DMS 273 (cell line): ENCODE data around the gene TRIM13.
A peak's percentile ranks its signal among the peaks of the same experiment; 100 is the strongest.
"Not testable (repeated sequence)": the region's sequence is repeated elsewhere in the genome, so short reads cannot be mapped to it uniquely, and the experiment has no call there.

Experiments
- DNase-seq: peaks from one replicate; lab custom pipeline; 2025; ENCODE audit not compliant: unreplicated experiment; lab: John Stamatoyannopoulos, UW

Gene TRIM13, protein sequence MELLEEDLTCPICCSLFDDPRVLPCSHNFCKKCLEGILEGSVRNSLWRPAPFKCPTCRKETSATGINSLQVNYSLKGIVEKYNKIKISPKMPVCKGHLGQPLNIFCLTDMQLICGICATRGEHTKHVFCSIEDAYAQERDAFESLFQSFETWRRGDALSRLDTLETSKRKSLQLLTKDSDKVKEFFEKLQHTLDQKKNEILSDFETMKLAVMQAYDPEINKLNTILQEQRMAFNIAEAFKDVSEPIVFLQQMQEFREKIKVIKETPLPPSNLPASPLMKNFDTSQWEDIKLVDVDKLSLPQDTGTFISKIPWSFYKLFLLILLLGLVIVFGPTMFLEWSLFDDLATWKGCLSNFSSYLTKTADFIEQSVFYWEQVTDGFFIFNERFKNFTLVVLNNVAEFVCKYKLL

DNA sequence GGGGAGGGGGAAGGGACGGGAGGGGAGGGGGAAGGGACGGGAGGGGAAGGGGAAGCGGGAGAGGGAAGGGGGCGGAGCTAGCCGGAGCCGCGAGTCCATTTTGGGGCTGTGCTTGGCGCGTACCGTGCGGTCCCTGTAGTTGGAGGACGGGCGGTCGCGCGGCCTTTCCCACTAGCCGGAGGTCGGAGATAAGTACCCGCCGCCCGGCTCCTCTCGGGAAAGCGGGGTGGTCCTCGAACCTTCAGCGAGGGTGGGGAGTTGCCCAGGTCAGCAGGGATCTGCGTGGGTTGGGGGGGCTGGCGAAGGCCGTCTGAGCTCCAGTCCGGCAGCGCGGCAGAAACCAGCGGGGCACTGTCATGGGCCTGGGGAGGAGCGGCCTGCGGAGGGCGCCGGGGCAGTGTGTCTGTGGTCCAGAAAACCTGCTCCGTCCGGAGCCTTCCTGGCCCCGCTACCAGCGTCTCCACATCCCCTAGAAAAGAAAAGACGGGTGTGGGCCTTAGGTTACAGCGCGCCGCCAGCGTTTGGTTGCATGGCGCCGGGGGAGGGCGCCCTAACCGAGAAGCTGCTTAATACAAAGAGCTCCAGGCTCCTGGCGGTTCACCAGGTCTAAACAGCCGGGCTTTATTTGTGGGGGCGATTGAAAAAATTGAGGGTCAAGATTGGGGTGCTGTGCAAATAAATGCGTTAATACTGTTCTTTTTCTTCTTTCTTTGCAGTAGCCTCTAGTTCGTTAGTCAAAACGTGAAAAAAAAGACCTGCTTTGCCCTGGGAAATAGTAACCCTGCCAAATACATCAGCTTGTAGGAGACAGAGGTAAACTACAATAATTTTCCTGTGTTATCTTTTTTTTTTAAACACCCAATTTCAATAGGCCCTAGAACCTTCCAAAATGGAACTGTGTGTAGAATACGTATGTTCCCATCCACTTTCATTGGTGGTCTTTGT, at the start of gene TRIM13:
TSS of gene TRIM13 (plus strand) at position 92 of the 945 bp plus-strand sequence. CDS start 14,899 bp downstream, outside the sequence.
- peak; percentile 91 for DNase-seq

DNA sequence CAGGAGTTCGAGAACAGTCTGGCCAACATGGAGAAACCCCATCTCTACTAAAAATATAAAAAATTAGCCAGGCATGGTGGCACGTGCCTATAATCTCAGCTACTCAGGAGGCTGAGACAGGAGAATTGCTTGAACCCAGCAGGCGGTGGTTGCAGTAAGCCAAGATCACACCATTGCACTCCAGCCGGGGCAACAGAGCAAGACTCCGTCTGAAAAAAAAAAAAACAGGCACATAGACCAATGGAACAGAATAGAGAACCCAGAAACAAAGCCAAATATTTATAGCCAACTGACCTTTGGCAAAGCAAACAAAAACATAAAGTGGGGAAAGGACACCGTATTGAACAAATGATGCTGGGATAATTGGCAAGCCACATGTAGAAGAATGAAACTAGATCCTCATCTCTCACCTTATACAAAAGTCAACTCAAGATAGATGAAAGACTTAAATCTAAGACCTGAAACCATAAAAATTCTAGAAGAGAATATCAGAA, 48.0 kb upstream of the TRIM13 start:
- not testable (repeated sequence) for DNase-seq

DNA sequence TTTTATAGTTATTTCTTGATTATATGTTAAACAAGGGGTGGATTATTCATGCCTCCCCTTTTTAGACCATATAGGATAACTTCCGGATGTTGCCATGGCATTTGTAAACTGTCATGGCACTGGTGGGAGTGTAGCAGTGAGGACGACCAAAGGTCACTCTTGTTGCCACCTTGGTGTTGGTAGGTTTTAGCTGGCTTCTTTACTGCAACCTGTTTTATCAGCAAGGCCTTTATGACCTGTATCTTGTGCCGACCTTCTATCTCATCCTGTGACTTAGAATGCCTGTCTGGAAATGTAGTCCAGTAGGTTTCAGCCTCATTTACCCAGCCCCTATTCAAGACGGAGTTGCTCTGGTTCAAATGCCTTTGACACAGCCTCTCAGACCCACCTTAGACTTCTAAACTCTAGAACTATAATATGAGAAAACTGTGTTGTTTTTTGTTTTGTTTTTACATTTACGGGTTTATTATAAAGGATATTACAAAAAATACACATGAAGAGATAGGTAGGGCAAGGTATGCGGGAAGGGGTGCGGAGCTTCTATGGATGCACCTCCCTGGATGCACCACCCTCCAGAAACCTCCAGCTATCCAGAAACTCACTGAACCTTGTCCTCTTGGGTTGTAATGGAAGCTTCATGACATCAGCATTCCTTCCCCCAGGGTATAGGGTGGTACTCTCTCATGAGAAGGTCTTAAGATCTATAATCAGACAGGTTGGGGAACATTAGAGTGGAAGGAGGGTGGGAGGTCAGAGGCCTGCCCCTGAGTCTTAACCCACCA, 44.9 kb upstream of the TRIM13 start:
- DNase-seq = no peak

DNA sequence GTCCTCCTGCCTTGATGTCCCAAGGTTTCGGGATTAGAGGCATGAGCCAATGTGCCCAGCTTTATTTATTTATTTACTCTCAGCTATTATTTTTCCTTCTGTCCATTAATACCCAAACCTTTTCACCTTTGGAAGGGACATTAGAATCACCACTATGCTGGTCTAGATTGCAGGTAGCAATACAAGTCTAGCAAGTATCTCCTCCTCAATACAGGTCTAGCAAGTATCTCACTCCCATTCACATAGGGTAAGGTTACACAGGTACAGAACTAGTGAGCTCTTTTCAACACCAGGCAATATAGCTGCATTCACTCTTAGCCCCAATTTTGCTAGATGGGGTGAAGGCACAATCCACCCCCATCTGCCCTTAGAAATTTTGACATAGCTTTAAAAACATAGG, 43.3 kb upstream of the TRIM13 start:
- DNase-seq = no peak

DNA sequence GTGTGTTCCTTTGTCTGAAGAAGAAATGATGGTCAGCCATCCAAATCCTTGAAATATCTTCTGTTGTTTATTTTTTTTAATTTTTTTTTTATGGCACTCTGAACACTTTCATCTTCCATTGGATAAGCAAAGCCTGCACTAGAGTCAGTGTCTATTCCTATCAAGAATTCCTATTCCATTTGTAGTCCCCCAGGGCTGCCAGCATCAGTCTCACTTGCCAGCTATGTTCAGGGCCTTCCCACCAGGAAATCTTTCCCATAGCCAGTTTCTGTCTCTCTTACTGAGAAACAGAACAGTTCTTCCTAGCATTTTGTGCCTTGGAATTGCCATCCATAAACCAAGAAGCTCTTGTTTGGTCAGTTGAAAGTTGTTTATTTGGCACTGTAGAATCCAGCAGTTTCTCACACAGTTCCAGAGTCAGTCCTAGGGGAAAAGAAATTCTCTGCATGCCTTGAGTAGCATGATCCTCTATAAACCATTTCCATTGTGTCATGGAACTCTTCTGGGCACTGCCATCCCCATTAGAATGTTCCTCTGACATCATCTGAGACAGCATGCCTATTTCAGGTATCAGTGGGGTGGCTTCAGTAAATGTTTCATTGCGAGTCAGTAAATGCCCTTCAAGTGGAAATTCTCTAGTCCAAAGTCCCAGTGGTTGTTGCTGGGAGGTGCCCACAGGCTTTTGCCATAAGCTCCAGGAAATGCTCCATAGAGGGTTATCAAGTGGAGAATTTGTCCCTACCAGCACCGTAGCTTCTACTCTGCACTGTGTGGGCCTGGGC, 42.0 kb upstream of the TRIM13 start:
- DNase-seq = no peak

DNA sequence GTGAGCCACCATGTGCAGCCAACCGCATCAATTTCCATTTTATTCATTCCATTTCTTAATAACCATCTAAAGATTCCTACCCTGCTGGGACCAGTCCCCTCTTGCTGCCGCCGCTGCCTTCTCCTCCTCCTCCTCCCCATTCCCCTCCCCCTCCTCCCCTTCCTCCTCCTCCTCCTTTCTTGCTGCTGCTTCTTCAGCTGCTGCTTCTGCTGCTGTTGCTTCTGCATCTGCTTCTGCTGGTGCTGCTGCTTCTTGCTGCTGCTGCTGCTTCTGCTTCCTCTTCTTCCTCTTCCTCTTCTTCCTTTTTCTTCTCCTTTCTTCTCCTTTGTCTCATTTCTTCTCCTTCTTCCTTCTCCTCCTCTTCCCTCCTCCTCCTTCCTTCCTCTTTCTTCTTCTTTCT, 40.7 kb upstream of the TRIM13 start:
- no peak for DNase-seq

DNA sequence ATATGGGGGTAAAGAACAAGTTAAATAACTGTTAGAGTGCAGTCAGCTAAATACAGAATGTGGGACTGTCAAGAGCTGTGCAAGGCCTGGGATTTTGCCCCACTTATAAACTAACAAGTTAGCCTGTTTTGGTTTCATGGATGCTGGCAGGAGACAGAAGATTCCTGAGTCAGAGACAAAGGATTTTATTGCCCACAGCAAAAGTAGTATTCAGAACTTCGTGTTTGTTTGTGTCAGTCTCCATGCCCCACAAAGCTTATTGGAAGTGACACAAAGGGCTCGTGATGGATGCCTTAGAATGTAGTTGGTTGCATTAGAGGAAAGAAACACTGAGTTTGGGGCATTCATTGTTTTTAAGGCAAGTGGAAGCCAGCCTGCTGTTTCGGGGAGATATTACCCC, 38.5 kb upstream of the TRIM13 start:
- DNase-seq = no peak

DNA sequence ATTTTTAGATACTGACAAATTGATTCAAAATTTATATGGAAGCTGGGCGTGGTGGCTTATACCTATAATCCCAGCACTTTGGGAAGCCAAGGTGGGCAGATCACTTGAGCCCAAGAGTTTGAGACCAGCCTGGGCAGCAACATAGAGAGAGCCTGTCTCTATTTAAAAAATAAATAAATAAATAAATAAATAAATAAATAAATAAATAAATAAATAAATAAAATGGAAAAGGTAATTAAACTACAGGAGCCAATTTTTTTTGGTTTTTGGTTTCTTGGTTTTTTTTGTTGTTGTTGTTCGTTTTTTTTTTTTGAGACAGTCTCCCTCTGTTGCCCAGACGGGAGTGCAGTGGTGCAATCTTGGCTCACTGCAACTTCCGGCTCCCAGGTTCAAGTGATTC, 29.4 kb upstream of the TRIM13 start:
- no peak for DNase-seq

DNA sequence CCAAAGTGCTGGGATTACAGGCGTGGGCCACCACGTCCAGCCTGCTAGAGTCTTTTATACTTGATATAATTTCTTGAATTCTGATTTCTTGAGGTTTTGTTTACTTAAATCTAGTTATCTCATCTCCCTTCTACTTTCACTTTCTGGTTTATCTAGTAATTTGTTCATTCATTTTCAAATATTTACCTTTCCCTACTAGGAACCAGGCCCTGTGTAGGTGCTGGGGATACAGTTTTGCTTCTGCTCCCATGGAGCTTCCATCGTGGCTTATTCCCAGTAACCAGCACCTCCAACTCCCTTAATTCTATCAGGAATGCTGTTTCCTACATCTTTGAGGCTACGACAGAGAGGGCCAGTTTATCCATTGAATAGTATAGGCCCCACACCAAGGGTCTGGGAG, 24.1 kb upstream of the TRIM13 start:
- DNase-seq = no peak

DNA sequence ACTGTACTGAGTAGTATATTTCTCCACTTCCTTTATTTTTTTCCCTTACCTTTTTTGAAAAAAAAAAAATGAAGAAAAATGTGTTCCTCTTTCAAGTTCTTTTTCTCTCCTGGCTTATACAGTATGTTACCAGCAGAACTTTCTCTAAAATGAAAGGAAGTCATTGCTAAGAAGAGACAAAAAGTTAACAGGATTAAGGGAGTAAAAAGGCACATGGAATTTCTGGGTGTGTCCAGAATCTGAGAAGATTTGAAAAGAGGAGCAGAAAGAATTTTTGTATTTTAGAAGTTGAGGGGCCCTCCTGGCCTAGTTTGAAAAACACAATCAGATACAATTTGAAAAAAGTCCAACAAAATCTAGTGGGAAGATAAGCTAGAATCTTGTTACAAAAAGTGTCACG, 21.0 kb upstream of the TRIM13 start:
- no peak for DNase-seq

DNA sequence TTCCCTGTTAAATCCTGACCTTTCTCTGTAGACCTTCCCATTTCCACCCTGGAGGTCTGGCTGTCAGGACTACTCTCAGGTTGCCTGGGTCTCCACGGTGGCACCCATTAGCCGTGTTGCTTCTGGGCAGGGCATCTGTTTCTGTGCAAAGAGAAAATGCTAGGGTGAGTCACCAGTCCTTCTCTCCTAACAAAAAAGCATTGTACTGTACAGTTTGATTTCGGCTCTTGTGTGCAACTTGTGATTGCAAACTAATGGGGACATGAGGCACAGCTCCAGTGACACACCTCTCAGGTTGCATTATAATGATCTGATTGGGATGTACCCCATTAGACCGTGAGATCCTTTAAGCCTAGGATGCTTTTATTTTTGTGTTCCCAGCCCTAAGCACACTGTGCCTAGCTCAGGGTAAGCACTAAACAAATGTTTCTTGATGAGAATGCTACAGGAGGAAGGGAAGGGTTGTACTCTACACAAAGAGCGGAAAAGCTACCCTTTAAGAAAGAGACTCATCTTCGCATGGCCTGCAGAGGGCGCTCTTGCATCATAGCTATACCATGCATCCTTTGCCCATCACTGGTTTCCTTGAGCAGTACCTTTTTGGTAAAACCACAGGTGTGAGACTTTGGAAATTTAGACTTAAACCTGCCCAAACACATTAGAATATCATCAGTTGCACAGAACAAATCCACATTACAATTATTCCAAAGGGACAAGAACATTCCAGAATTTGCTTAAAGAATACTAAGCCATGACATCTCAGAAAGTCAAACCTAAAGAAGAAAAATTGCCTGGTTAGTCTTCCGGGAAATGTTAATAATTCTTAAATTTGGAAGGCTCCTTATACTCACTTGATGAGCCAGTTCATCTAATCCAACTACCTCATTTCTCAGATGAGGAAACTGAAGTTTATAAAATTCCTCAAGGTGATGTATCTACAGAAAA, 20.3 kb upstream of the TRIM13 start:
- DNase-seq = peak; percentile 77

DNA sequence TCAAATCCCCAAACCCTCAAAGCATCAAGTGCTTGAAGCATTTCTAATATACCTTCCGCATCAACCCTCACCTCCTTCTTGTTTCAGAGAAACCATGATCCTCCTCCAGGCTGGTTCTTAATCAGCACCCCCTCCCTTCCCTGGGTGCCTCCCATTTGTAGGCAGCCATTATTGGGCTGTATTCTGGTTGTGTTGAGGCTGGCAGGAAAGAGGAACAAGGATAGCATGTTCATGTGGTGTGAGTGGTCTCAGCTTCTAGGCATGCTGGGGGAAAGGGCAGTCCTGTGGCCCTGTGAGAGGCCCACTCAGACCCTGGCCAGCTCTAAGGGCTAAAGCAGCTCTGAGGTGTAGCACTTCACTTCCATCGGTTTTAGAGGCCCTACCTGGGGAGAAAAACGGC, 18.9 kb upstream of the TRIM13 start:
- no peak for DNase-seq

DNA sequence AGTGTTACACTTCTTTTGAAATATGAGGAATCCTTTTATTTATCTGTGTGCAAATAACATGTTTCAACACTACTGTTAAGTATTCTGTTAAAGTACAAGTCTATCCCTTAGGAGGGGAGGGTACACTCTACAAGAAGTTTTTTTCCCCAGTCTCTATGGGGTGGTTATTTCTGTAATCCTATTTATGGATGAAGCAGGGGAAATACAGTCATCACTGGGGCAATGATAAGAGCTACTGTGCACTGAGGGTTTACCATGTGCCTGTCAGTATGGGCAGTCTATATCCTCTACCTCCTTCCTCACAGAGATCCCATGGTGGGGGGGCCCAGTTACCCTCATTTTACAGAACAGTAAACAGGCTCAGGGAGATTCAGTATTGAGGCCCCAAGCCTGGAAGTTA, 16.6 kb upstream of the TRIM13 start:
- DNase-seq = no peak

DNA sequence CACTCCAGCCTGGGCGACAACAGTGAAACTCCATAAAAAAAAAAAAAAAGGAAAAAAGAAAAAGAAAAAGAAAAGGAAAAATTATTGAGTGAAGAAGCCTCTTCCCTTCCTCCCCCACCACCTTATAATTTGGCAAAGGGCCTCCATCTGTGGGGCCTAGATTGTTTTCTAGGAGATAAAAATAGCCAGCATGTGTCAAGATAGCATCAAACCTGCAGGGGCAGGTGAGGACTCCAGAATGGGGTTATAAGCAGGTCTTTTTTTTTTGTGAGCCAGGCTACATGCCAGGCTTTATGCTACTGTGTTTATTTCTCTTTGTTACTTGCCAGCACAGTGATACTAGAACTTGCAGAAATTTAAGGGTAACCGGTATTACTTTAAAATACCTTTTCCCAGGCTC, 11.7 kb upstream of the TRIM13 start:
- DNase-seq = peak; percentile 9

DNA sequence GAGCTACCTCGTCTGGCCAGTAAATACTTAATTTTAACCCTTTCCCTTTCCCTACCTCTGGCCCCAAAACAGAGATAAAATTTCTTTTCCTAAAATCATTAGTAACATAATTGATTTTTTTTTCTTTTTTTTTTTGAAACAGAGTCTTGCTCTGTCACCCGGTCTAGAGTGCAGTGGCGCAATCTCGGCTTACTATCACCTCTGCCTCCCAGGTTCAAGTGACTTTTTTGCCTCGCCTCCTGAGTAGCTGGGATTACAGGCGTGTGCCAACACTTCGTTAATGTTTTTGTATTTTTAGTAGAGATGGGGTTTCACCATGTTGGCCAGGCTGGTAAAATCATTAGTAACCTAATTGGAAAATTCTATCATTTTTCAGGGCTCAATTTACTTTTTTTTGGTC, 10.4 kb upstream of the TRIM13 start:
- no peak for DNase-seq

DNA sequence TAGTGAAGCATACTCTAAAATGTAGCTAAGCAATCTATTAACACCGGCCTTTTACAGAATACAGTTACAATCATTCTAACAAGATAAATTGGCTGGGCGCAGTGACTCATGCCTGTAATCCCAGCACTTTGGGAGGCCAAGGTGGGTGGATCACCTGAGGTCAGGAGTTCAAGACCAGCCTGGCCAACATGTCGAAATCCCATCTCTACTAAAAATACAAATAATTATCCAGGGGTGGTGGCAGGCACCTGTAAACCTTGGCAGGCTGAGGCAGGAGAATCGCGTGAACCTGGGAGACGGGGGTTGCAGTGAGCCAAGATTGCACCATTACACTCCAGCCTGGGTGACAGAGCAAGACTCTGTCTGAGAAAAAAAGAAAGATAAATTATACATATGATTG, 6.2 kb upstream of the TRIM13 start:
- not testable (repeated sequence) for DNase-seq

DNA sequence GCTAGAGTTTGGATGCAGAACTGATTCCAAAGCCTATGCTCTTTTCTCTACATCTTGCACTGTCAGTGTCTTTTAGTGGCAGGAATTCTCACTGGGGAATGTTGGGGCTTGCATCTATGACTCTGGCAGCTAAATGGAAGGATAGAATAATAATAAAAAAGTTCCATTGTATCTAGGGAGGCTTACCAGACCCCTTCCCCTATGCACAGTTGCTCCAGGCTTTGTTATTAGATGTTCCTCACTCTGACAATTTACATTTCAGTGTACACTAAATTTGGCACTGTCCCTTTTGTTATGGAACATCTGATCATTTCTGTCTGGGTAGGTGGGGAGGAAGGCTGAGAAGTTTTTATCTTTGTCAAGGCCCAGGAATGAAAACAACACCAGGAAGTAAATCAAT, 3.7 kb upstream of the TRIM13 start:
- DNase-seq = no peak

DNA sequence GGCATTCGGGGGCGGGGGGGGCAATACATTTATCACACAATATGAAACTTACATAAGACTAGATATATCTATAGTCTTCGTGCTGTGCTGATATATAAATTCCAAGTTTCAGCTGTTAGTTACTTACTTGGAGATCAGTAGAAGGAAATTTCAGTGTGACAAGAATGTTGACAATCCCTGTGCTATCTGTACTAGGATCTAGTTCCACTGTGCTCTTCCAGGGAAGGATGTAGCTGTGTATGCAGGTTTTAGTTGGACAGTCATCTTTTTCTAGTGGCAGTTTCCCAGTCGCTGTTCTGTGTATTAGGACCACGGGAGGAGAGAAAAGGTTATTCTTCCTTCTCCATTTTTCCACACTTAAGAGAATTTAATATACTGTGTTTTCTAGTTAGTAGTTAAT, 3.2 kb upstream of the TRIM13 start:
- no peak for DNase-seq

DNA sequence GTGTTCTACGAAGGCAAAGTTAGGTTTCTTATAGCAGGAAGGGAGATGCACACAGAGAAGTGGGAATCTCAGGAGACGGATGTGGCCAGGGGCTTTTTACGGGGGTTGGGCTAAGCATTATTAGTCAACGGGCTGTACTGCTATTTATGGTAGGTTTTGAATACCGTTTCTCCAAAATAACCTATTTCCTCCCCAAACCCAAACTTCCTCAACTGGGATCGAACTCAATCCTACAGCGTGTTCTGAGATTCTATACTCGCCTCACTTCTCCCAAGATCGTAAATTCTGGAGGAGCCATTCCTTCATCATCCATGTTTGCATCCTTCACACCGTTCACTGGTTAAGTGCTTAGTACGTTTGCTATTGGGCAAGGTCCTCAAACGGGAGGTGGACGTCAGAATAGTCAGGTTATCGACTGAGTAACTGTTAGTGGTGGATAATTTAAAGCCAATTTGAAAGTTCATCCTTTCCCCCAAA, 1.2 kb upstream of the TRIM13 start:
- no peak for DNase-seq
